OCI-LY3 (cell line): Measurements from ENCODE around the gene ATG4C.

Experiments used
- H2AFZ ChIP-seq: fragments of 200-600, 300-600 bp; shearing (Covaris generic); 2 replicates; pipeline ENCODE4 v1.6.0; 2014; ENCODE audit warnings: antibody characterized with exemption, low read depth, low read length
- H3K27ac ChIP-seq: fragments of 200-600, 300-600 bp; sonication (generic); 2 replicates; pipeline ENCODE4 v1.5.1; 2014; ENCODE audit warnings: mild to moderate bottlenecking, low read length, moderate library complexity, mixed read lengths
- H3K27me3 ChIP-seq: fragments of 200-600, 300-600 bp; sonication (generic); 2 replicates; pipeline ENCODE4 v1.6.1; 2014; ENCODE audit warnings: low read depth, low read length, mixed read lengths
- H3K36me3 ChIP-seq: fragments of 200-600, 300-600 bp; sonication (generic); replicated peaks from 2 replicates; pipeline ENCODE3; 2014; ENCODE audit warnings: low read depth, low read length, mixed read lengths
- H3K4me1 ChIP-seq: fragments of 300-600, 200-600 bp; sonication (generic); 2 replicates; pipeline ENCODE4 v1.6.1; 2014; ENCODE audit warnings: low read length, mixed read lengths
- H3K4me2 ChIP-seq: fragments of 200-600, 300-600 bp; sonication (generic); 2 replicates; pipeline ENCODE4 v1.6.1; 2014; ENCODE audit warnings: low read length, mixed read lengths
- H3K4me3 ChIP-seq: fragments of 300-600, 200-600 bp; sonication (generic); 2 replicates; pipeline ENCODE4 v1.5.1; 2014; ENCODE audit warnings: antibody characterized with exemption, mild to moderate bottlenecking, low read length, moderate library complexity
- H3K79me2 ChIP-seq: fragments of 300-600, 200-600 bp; shearing (Covaris generic); 2 replicates; pipeline ENCODE4 v1.6.1; 2014; ENCODE audit warnings: mild to moderate bottlenecking, low read length, mixed read lengths
- H3K9ac ChIP-seq: fragments of 300-600, 200-600 bp; shearing (Covaris generic); 2 replicates; pipeline ENCODE4 v1.6.0; 2014; ENCODE audit warnings: mild to moderate bottlenecking, low read length, moderate library complexity
- H3K9me3 ChIP-seq: fragments of 200-600, 300-600 bp; shearing (Covaris generic); 2 replicates; pipeline ENCODE4 v1.6.1; 2014; ENCODE audit warnings: low read length, mixed read lengths; ENCODE audit not compliant: insufficient read depth
- H4K20me1 ChIP-seq: fragments of 200-600, 300-600 bp; sonication (generic); 2 replicates; pipeline ENCODE4 v1.6.1; 2016; ENCODE audit warnings: low read length, mixed read lengths; ENCODE audit not compliant: insufficient read depth
- CTCF ChIP-seq: fragments of 200-600, 300-600 bp; sonication (generic); IDR thresholded peaks from 2 replicates; pipeline ENCODE4 v1.5.1; 2014; ENCODE audit warnings: antibody characterized with exemption, low read length, low read depth
- EZH2phosphoT487 ChIP-seq: fragments of 200-600 bp; shearing (Covaris generic); IDR thresholded peaks from 2 replicates; pipeline ENCODE4 v1.6.1; 2018; ENCODE audit warnings: antibody characterized with exemption, mixed run types, low read depth

Gene ATG4C

DNA sequence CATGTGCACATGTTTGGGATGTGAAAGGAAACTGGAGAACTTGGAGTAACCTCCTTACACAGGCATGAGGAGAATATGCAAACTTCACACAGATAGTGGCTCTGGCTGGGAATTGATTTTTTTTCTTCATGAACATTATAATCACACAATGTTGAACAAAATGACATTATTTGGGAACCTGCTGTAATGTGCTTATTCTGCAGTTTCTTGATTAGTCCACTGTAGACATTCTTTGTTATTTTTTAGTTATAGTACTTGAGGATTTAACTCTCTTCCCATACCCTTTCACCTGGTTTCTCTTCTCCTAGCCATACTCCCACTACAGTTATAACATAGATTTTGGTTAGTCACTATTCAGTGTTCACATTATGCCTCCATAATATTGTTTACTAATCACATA is 68.3 kb downstream of the ATG4C start:
- no peak overlapping the region for H2AFZ ChIP-seq
- H4K20me1 ChIP-seq, result no peaks in the 10 kb centered on the region
- H3K36me3 ChIP-seq, result no peaks in the 10 kb centered on the region
- no peak overlapping the region for H3K4me3 ChIP-seq
- H3K27me3 ChIP-seq, result no peaks in the 10 kb centered on the region
- no peak overlapping the region for H3K27ac ChIP-seq
- H3K4me1 ChIP-seq, result no peaks in the 10 kb centered on the region
- H3K9ac ChIP-seq, result no peak overlapping the region
- no peaks in the 10 kb centered on the region for H3K9me3 ChIP-seq
- no peak for TF ChIP-seq EZH2phosphoT487
- no peak for TF ChIP-seq CTCF
- no peak overlapping the region for H3K4me2 ChIP-seq
- no peaks in the 10 kb centered on the region for H3K79me2 ChIP-seq

GRCh38 chr1:62856960-62857359 is 73.0 kb downstream of the ATG4C start:
- Histone ChIP-seq H3K36me3 (no peaks in the 10 kb centered on the region), H3K27ac (no peak overlapping the region), H3K9ac (no peak overlapping the region), H3K4me2 (no peak overlapping the region), H3K79me2 (no peaks in the 10 kb centered on the region), H3K4me1 (no peaks in the 10 kb centered on the region), H2AFZ (no peak overlapping the region), H3K4me3 (no peak overlapping the region), H3K27me3 (no peaks in the 10 kb centered on the region), H4K20me1 (no peaks in the 10 kb centered on the region), H3K9me3 (no peaks in the 10 kb centered on the region)
- TF ChIP-seq EZH2phosphoT487 (no peak), CTCF (no peak)

GRCh38 chr1:62869217-62869754 is 85.4 kb downstream of the ATG4C start:
- H3K4me3 ChIP-seq, result no peak overlapping the region
- H3K27ac ChIP-seq, result no peak overlapping the region
- TF ChIP-seq CTCF (no peak), EZH2phosphoT487 (no peak)
- no peaks in the 10 kb centered on the region for H4K20me1 ChIP-seq
- H3K4me1 ChIP-seq, result peaks cover 3% of the 10 kb centered on the region; the same call in 1 of the 2 replicates
- no peaks in the 10 kb centered on the region for H3K79me2 ChIP-seq
- no peak overlapping the region for H3K9ac ChIP-seq
- H3K9me3 ChIP-seq, result no peaks in the 10 kb centered on the region
- no peak overlapping the region for H3K4me2 ChIP-seq
- H3K27me3 ChIP-seq, result no peaks in the 10 kb centered on the region
- no peaks in the 10 kb centered on the region for H3K36me3 ChIP-seq
- H2AFZ ChIP-seq, result no peak overlapping the region

- TF ChIP-seq EZH2phosphoT487 (no peak), CTCF (no peak)
- H4K20me1 ChIP-seq, result no peaks in the 10 kb centered on the region
These were observed 86.2 kb downstream of the ATG4C start for GRCh38 chr1:62870148-62870547.

More at GRCh38 chr1:62870148-62870547, 86.2 kb downstream of the ATG4C start:
- Histone ChIP-seq H3K27ac (no peak overlapping the region), H3K9me3 (no peaks in the 10 kb centered on the region), H3K4me3 (no peak overlapping the region), H3K79me2 (no peaks in the 10 kb centered on the region), H3K4me2 (no peak overlapping the region), H3K9ac (no peak overlapping the region), H2AFZ (no peak overlapping the region), H3K36me3 (no peaks in the 10 kb centered on the region), H3K4me1 (peaks cover 3% of the 10 kb centered on the region; the same call in 1 of the 2 replicates), H3K27me3 (no peaks in the 10 kb centered on the region)
